Trophoblast cell (in vitro differentiated cells and primary cell): ENCODE data around the gene CYSLTR2.

Experiments
- DNase-seq, 2 donors: peaks; one replicate each; pipeline ENCODE4 v3.0.0-alpha.2; 2016
- H2AFZ ChIP-seq: 2 replicates; pipeline ENCODE4 v1.6.1; 2013; ENCODE audit warnings: low read length, moderate library complexity, mild to moderate bottlenecking; ENCODE audit not compliant: insufficient read depth, poor library complexity
- H2AK5ac ChIP-seq: 2 replicates; pipeline ENCODE4 v1.6.1; 2013; ENCODE audit warnings: mild to moderate bottlenecking, low read length
- H2BK120ac ChIP-seq: 2 replicates; pipeline ENCODE4 v1.6.1; 2013; ENCODE audit warnings: low read length, mild to moderate bottlenecking, moderate library complexity; ENCODE audit not compliant: insufficient read depth, poor library complexity
- H2BK12ac ChIP-seq: 2 replicates; pipeline ENCODE4 v1.6.1; 2013; ENCODE audit warnings: mild to moderate bottlenecking, low read length, moderate library complexity
- H2BK5ac ChIP-seq: 2 replicates; pipeline ENCODE4 v1.6.1; 2013; ENCODE audit warnings: low read length, low read depth, moderate library complexity, mild to moderate bottlenecking; ENCODE audit not compliant: poor library complexity
- H3K14ac ChIP-seq: 2 replicates; pipeline ENCODE4 v1.6.1; 2013; ENCODE audit warnings: mild to moderate bottlenecking, low read length
- H3K18ac ChIP-seq: 2 replicates; pipeline ENCODE4 v1.6.1; 2013; ENCODE audit warnings: mild to moderate bottlenecking, low read length
- H3K23ac ChIP-seq: 2 replicates; pipeline ENCODE4 v1.6.1; 2013; ENCODE audit warnings: low read length
- H3K27ac ChIP-seq: 2 replicates; pipeline ENCODE4 v1.5.1; 2013; ENCODE audit warnings: low read depth, mild to moderate bottlenecking, inconsistent platforms, low read length, moderate library complexity
- H3K27me3 ChIP-seq: 2 replicates; pipeline ENCODE4 v1.6.1; 2013; ENCODE audit warnings: inconsistent platforms, mild to moderate bottlenecking, low read length, moderate library complexity; ENCODE audit not compliant: insufficient read depth
- H3K36me3 ChIP-seq, 2 experiments: 1 replicate in 1 of 2; 2 replicates in 1 of 2; pipeline ENCODE4 v1.6.1; 2013; ENCODE audit warnings: low read length in 2 of 2, mild to moderate bottlenecking in 2 of 2, moderate library complexity in 1 of 2; ENCODE audit not compliant: insufficient read depth in 2 of 2, control insufficient read depth in 1 of 2
- H3K4ac ChIP-seq: 2 replicates; pipeline ENCODE4 v1.6.1; 2013; ENCODE audit warnings: low read depth, mild to moderate bottlenecking, low read length, moderate library complexity
- H3K4me1 ChIP-seq, 2 experiments: 1 replicate in 1 of 2; 2 replicates in 1 of 2; pipeline ENCODE4 v1.6.1; 2013; ENCODE audit warnings: low read length in 2 of 2, mild to moderate bottlenecking in 2 of 2, moderate library complexity in 1 of 2; ENCODE audit not compliant: insufficient read depth in 2 of 2, control insufficient read depth in 1 of 2
- H3K4me2 ChIP-seq: 2 replicates; pipeline ENCODE4 v1.6.1; 2013; ENCODE audit warnings: inconsistent platforms, mild to moderate bottlenecking, low read length, moderate library complexity
- H3K4me3 ChIP-seq: 2 replicates; pipeline ENCODE4 v1.5.1; 2013; ENCODE audit warnings: mild to moderate bottlenecking, low read depth, low read length, inconsistent platforms
- H3K79me1 ChIP-seq: one replicate; pipeline ENCODE4 v1.6.1; 2013; ENCODE audit warnings: low read length
- H3K79me2 ChIP-seq: 2 replicates; pipeline ENCODE4 v1.6.1; 2013; ENCODE audit warnings: low read length, mild to moderate bottlenecking; ENCODE audit not compliant: control insufficient read depth, insufficient read depth, poor library complexity
- H3K9ac ChIP-seq: 2 replicates; pipeline ENCODE4 v1.6.1; 2013; ENCODE audit warnings: mild to moderate bottlenecking, low read length
- H3K9me3 ChIP-seq: 2 replicates; pipeline ENCODE4 v1.6.1; 2013; ENCODE audit warnings: low read depth, mild to moderate bottlenecking, control low read depth, inconsistent platforms, low read length; ENCODE audit not compliant: insufficient read depth
- H4K12ac ChIP-seq: 2 replicates; pipeline ENCODE4 v1.6.1; 2013; ENCODE audit warnings: low read depth, mild to moderate bottlenecking, low read length, moderate library complexity
- H4K8ac ChIP-seq: 2 replicates; pipeline ENCODE4 v1.6.1; 2013; ENCODE audit warnings: low read depth, mild to moderate bottlenecking, low read length, moderate library complexity
- H4K91ac ChIP-seq: one replicate; pipeline ENCODE4 v1.6.1; 2013; ENCODE audit warnings: low read depth, mild to moderate bottlenecking, low read length, moderate library complexity
- WGBS: extraction: QIAGEN DNeasy Blood & Tissue Kit; methylation state at CpG from one replicate; pipeline ENCODE4 v1.1.7; 2013; ENCODE audit warnings: missing lambda C conversion rate; ENCODE audit not compliant: insufficient read length, insufficient coverage; ENCODE audit errors: extremely low coverage; 5-methylcytosine and 5-hydroxymethylcytosine counted together

Gene CYSLTR2

GRCh38 chr13:48624016-48624415, 29.7 kb upstream of the CYSLTR2 start:
- Histone ChIP-seq H2AFZ (no peak overlapping the region), H3K36me3 (no peaks in the 10 kb centered on the region), H3K18ac (no peak overlapping the region), H3K4me3 (no peak overlapping the region), H3K9me3 (peaks cover 2% of the 10 kb centered on the region), H3K14ac (no peak overlapping the region), H2BK12ac (peak overlapping the region; percentile 62), H3K9ac (no peak overlapping the region), H3K23ac (no peak overlapping the region), H3K27ac (no peak overlapping the region), H4K12ac (no peak overlapping the region), H4K8ac (no peak overlapping the region), H3K4me1 (peaks cover 4 to 10% of the 10 kb centered on the region in 2 experiments), H2BK120ac (no peak overlapping the region), H3K79me1 (peaks cover 10% of the 10 kb centered on the region), H3K79me2 (no peaks in the 10 kb centered on the region), H2AK5ac (peak overlapping the region; percentile 29), H3K4ac (no peak overlapping the region), H3K27me3 (no peaks in the 10 kb centered on the region), H4K91ac (no peak overlapping the region), H3K4me2 (no peak overlapping the region), H2BK5ac (no peak overlapping the region)
- no peak for DNase-seq
- WGBS, result no CpG with 5 or more reads among the region's 4 CpGs

DNA sequence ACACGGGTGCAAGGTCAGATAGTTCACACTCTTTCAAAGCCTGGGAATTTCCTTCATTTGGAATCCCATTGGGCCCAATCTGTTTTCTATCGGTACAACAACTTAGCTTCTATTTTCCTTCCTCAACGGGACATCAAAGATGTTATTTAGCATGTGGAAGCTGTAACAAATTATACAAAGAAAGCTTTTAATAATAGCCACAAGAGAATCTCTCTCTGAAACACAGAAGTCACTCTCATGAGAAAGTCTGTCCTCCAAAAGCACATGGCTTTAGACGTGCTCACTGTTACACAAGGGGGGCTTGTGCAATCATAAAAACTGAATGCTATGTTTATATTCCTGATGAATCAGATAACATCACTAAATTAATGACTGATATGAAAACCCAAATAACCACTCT, 28.9 kb upstream of the CYSLTR2 start:
- H3K4me1 ChIP-seq, result peaks cover 4 to 10% of the 10 kb centered on the region in 2 experiments
- no CpG with 5 or more reads among the region's 4 CpGs for WGBS
- no peak overlapping the region for H2BK5ac ChIP-seq
- H3K4me3 ChIP-seq, result no peak overlapping the region
- H3K79me1 ChIP-seq, result peaks cover 10% of the 10 kb centered on the region
- H4K91ac ChIP-seq, result no peak overlapping the region
- H3K4me2 ChIP-seq, result no peak overlapping the region
- no peak overlapping the region for H3K4ac ChIP-seq
- no peaks in the 10 kb centered on the region for H3K27me3 ChIP-seq
- H2BK12ac ChIP-seq, result no peak overlapping the region
- peaks cover 2% of the 10 kb centered on the region for H3K9me3 ChIP-seq
- H2AK5ac ChIP-seq, result no peak overlapping the region
- H3K23ac ChIP-seq, result no peak overlapping the region
- no peak overlapping the region for H4K12ac ChIP-seq
- H3K18ac ChIP-seq, result no peak overlapping the region
- no peaks in the 10 kb centered on the region for H3K36me3 ChIP-seq
- no peak overlapping the region for H3K9ac ChIP-seq
- DNase-seq, result peak; percentile 27 to 65
- no peak overlapping the region for H3K27ac ChIP-seq
- H4K8ac ChIP-seq, result no peak overlapping the region
- no peaks in the 10 kb centered on the region for H3K79me2 ChIP-seq
- no peak overlapping the region for H3K14ac ChIP-seq
- no peak overlapping the region for H2BK120ac ChIP-seq
- H2AFZ ChIP-seq, result no peak overlapping the region

GRCh38 chr13:48625413-48626076, 28.2 kb upstream of the CYSLTR2 start:
- Histone ChIP-seq H3K4me2 (peak overlapping the region; percentile 26), H3K9me3 (peaks cover 2% of the 10 kb centered on the region), H3K36me3 (no peaks in the 10 kb centered on the region), H4K8ac (peak overlapping the region; percentile 56), H2BK120ac (peak overlapping the region; percentile 70), H2AFZ (peak overlapping the region; percentile 40), H3K23ac (no peak overlapping the region), H3K79me1 (peaks cover 10% of the 10 kb centered on the region), H3K27me3 (no peaks in the 10 kb centered on the region), H3K4me3 (no peak overlapping the region), H3K79me2 (no peaks in the 10 kb centered on the region), H2BK5ac (peak overlapping the region; percentile 70), H3K4me1 (peaks cover 4 to 10% of the 10 kb centered on the region in 2 experiments), H3K27ac (peak overlapping the region; percentile 77), H3K9ac (no peak overlapping the region), H2BK12ac (peak overlapping the region; percentile 63), H2AK5ac (no peak overlapping the region), H3K18ac (no peak overlapping the region), H4K12ac (no peak overlapping the region), H3K14ac (no peak overlapping the region), H4K91ac (peak overlapping the region; percentile 46), H3K4ac (no peak overlapping the region)
- WGBS, result no CpG with 5 or more reads among the region's 4 CpGs
- DNase-seq, result no peak

- Histone ChIP-seq H3K9me3 (peaks cover 2% of the 10 kb centered on the region), H3K4me1 (peaks cover 4 to 10% of the 10 kb centered on the region in 2 experiments), H3K4me2 (no peak overlapping the region), H3K4ac (no peak overlapping the region), H3K18ac (no peak overlapping the region), H2AK5ac (no peak overlapping the region), H3K79me1 (peaks cover 13% of the 10 kb centered on the region), H3K79me2 (no peaks in the 10 kb centered on the region), H3K36me3 (no peaks in the 10 kb centered on the region), H3K23ac (no peak overlapping the region), H3K9ac (no peak overlapping the region), H4K91ac (no peak overlapping the region), H4K12ac (no peak overlapping the region), H2BK12ac (no peak overlapping the region), H2AFZ (no peak overlapping the region), H2BK5ac (no peak overlapping the region), H4K8ac (no peak overlapping the region), H3K4me3 (no peak overlapping the region), H3K14ac (no peak overlapping the region), H2BK120ac (no peak overlapping the region), H3K27me3 (no peaks in the 10 kb centered on the region), H3K27ac (peak overlapping the region; percentile 77)
- WGBS, result no CpG with 5 or more reads among the region's 1 CpG
- peak; percentile 62 to 95 for DNase-seq
Observed at GRCh38 chr13:48626077-48626449, 27.7 kb upstream of the CYSLTR2 start.
